Activated T-cell treated with anti-CD3 and anti-CD28 coated beads for 4 hours (primary cell): Measurements from ENCODE around the gene RFX1.
"Not testable (repeated sequence)": the region's sequence is repeated elsewhere in the genome, so short reads cannot be mapped to it uniquely, and the experiment has no call there.

Experiments used
- DNase-seq: peaks from one replicate; pipeline ENCODE4 v3.0.0-alpha.2; 2020

The RFX1 gene

GRCh38 chr19:13978351-13979243, 27.5 kb downstream of the RFX1 start:
- DNase-seq: no peak

DNA sequence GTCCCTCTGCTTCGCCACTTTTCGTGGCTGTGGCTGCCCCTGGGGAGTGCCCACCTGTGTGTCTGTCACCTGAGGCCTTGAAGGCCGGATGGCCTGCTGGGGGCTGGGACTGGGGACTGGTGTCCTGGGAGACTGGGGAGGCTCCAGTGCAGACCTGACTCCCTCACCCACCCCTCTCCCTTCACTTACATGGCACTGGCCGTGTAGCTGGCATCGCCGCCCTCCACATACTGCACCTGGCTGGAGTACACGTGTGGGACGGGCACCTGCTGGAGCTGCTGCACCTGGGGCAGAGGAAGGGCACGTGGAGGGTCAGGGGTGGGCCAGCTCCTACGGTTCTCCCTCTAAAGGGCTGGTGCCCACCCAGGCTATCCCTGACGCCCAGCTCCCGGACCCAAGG, 28.3 kb downstream of the RFX1 start:
- DNase-seq: no peak

DNA sequence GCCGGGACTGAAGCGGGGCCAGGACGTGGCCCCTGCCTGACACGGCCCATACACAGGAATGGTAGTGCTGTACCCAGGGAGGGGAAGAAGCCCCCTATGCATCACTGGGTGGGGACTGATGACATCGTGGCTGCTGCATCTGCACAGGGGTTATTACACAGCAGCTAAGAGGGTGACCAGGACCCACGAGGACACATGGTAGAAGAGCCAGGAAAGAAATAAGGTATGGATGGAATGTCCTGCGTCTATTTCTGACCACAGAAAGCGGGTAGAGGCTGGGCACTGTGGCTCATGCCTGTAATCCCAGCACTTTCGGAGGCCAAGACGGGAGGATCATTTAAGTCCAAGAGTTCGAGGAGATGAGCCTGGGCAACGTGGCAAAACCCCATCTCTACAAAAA, 29.7 kb downstream of the RFX1 start:
- no peak for DNase-seq

GRCh38 chr19:13975870-13976269, 30.2 kb downstream of the RFX1 start:
- DNase-seq: no peak

DNA sequence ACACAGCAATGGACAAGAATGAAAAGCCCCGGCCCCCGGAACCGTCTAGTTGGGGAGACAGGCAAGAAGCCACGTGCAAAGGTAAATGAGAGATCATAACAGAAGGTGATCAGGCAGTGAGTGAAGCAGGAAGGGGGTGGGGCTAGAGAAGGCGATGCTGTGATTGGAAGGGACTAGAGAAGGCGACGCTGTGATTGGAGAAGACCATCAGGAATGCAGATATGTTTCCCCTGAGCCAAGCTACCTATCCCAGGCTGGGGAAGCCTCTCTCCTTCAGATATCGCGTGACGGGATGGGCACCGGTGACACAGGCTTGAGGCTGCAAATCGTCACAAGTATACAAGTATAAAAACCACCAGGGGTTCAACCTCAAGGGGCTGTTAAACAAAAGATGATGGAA, 32.0 kb downstream of the RFX1 start:
- no peak for DNase-seq

- DNase-seq: not testable (repeated sequence)
Measured at GRCh38 chr19:13973479-13973878, 32.6 kb downstream of the RFX1 start.

GRCh38 chr19:13972368-13973155, 33.6 kb downstream of the RFX1 start:
- no peak for DNase-seq

- not testable (repeated sequence) for DNase-seq
Measured at GRCh38 chr19:13971868-13972267, 34.3 kb downstream of the RFX1 start.

DNA sequence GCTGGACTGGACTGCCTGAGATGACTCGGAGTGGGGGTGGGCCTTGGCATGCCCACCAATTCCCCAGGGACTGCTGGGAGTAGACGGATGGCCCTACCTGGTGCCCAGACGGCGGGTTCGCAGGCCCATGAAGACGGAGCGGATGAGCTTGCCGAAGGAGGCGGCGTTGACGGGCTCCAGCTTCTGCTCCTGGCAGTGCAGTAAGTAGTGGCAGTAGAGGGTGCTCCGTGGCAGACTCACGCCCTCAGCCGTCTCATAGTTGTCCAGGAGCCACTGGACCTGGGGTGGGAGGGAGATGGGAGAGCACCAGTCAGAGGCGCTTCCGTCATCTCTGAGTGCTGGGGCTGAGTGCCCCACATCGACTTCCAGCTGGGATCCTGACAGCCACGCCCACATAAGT, 36.2 kb downstream of the RFX1 start:
- no peak for DNase-seq

DNA sequence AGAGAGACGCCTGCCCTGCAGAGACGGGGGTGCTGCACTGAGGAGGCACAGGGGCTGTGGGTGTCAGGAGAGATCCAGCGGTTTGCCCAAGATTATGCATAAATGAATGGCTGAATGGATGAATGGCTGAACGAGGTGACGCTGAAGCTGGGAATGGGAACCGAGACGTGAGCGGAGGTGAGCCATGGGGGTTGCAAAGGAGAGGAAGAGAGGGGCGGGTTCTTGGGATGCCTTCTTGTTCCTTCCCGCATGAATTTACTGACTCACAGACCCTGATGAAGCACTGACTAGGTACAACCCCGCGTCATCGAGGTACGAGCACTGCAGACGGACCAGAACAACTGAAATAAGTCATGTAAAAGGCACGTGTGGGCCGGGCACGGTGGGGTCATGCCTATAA, 37.1 kb downstream of the RFX1 start:
- no peak for DNase-seq

GRCh38 chr19:13968383-13968935, 37.7 kb downstream of the RFX1 start:
- no peak for DNase-seq

GRCh38 chr19:13967206-13967605, 38.9 kb downstream of the RFX1 start:
- DNase-seq: not testable (repeated sequence)

- no peak for DNase-seq
Measured at GRCh38 chr19:13966684-13967128, 39.4 kb downstream of the RFX1 start.

DNA sequence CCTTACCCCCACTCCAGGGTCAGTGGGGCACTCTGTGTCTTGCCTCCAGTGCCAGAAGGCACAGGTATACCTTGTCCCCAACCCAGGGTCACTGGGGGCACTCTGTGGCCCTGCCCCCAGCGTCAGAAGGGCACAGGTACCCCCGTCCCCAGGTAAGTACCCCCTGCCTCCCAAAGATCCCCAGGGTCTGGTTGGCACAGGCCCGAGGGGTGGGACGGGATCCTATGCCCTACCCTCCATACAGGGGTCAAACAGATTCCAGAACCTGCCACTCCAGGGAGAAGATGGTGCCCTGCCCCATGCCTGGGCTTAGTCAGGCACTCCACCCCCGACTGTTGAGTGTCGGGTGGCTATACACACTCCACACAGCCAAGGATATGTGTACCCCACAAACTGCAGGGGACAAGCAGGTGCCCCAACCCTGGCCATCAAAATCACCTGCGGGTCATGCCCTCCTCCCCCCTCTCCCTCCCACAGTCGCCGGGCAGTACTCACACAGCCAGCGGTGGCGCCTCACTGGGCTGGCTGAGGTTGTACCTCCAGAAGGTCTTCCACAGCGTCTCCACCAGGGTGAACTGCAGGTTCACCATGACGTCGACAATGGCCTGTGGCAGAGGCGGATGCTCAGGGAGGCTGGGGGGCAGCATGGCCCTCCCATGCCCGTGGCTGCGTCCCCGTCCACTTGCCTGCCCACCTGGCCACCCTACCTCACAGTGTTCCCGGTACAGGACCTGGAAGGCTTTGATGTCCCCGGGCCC, 40.0 kb downstream of the RFX1 start:
- no peak for DNase-seq

DNA sequence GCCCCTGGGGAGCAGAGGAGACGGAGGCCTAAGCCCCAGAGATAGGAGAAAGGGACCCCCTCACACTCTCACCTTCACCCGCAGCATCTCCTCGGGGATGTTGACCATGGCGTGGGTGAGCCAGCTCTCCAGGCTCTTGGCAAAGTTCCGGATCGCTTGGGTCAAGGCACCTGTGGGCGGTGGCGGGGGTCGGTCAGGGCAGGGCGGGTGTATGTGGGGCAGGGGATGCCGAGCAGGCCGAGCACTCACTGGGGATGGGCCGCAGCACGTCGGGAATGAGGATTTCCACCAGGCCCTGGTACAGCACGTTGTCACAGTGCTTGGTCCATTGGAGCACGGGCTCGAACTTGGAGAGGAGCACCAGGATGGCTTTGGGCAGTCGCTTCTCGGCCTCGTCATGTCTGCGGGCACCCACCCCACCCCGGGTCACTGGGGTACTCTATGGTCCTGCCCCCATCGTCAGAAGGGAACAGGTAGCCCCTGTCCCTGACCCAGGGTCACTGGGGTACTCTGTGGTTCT, 40.7 kb downstream of the RFX1 start:
- DNase-seq: no peak

DNA sequence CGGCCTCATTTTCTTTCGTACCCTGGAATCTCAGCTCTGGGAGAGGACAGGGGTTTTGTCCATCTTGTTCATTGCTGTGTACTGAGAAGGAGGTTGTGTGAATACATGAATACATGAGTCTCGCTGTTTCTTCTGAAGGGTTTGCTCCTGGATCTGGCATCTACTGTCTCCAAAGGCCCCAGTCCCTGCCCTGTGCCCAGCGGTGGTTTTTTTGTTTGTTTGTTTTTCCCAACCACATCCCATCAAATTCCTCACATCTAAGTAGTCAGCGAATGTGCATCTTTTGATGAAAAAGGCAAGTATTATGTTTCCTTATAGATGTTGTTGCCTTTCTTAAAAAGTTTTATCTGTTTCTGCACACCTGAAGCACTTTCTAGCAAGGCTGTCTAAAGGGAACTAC, 41.3 kb downstream of the RFX1 start:
- DNase-seq: no peak

DNA sequence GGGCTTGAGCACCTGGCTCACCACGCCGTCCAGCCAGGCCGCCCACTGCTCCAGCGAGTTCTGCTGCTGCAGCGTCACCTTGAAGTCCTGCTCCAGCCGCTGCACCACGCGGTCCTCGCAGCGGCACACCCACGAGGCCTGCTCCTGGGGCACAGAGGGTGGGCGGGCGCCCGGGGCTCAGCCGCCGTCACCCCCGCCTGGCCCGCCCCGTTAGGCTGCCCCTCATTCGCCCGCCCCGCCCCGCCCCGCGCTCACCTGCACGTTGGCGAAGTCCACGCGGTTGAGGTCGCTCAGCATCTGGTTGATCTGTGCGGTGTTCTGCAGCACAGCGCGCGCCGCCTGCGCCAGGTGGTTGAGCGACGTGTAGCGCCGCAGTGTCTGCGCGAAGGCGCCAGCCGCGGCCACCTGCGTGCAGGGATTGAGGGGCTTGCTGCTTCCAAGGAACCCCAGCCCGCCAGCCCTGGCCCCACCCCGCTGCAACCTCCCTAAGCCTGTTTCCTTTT, 42.5 kb downstream of the RFX1 start:
- DNase-seq: no peak

- DNase-seq: no peak
Measured at GRCh38 chr19:13962699-13963602, 43.2 kb downstream of the RFX1 start.

DNA sequence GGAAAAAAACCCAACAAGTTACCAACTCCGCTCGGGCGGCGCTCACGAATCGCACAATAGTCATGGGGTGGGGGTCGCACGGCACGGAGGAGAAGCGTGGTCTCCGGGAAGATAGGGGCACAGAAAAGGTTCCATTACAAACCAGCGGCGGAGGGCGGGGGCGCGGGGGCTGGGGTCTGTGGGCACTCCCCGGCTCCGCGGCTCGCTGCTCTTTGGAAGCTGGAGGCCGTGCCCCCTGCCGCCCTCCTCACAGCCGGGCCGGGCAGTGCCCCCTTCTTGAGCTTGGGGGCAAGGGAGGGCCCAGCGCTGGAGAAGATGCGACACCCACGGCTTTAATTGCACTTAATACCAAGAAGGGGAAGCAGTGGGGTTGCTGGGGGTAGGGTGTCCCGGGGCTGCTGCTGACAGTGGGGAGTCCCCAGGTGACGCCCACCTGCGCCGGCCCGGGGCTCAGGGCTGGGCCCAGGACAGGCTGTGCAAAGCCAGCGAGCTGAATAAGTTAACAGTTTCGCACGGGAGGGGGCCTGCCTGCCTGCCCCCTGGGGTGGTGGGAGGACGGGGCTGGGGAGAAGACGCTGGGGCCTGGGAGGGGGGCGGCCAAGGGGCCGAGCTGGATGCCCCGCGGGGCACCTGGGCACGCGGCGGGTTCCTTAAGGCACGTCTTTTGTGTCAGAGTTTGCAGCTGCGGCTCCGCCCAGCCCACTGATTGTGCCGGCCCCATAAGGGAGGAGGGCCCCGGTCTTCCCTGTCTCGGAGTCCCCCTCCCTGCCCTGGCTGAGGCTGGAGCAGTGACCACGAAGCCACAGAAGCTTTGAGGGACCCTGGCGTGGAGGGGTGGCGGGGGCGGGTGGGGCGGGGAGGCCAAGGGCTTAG, 44.1 kb downstream of the RFX1 start:
- no peak for DNase-seq
